Endothelial cell (in vitro differentiated cells): ENCODE measurements around the gene NRG4. TPM values are rescaled to one million over a fixed set of nuclear protein-coding genes. Genes with fewer than 3 reads are reported as not detected.
"Not testable (repeated sequence)": the region's sequence is repeated elsewhere in the genome, so short reads cannot be mapped to it uniquely, and the experiment has no call there.

ENCODE experiments used
- DNase-seq: peaks from one replicate; pipeline ENCODE4 v3.0.0; 2021; ENCODE audit warnings: low spot score
- H3K27ac Mint-ChIP-seq: one replicate; pipeline ENCODE4 v1.8.0; 2021; ENCODE audit warnings: mixed read lengths, inconsistent platforms; ENCODE audit not compliant: unreplicated experiment
- H3K27me3 Mint-ChIP-seq: one replicate; pipeline ENCODE4 v1.8.0; 2021; ENCODE audit warnings: mild to moderate bottlenecking, moderate library complexity, mixed read lengths, inconsistent platforms; ENCODE audit not compliant: unreplicated experiment
- H3K36me3 Mint-ChIP-seq: one replicate; pipeline ENCODE4 v1.8.0; 2021; ENCODE audit warnings: mild to moderate bottlenecking, low read depth, mixed read lengths, inconsistent platforms; ENCODE audit not compliant: unreplicated experiment
- H3K4me1 Mint-ChIP-seq: one replicate; pipeline ENCODE4 v1.8.0; 2021; ENCODE audit warnings: mild to moderate bottlenecking, mixed read lengths, inconsistent platforms; ENCODE audit not compliant: unreplicated experiment
- H3K4me3 Mint-ChIP-seq: one replicate; pipeline ENCODE4 v1.8.0; 2021; ENCODE audit warnings: mild to moderate bottlenecking, mixed read lengths, inconsistent platforms; ENCODE audit not compliant: unreplicated experiment
- H3K9me3 Mint-ChIP-seq: one replicate; pipeline ENCODE4 v1.8.0; 2021; ENCODE audit warnings: mixed read lengths, inconsistent platforms; ENCODE audit not compliant: unreplicated experiment
- CTCF ChIP-seq: fragments of 200-600 bp; sonication (generic); IDR thresholded peaks from one replicate; pipeline ENCODE4 v1.5.0; 2021; ENCODE audit warnings: antibody characterized with exemption; ENCODE audit not compliant: unreplicated experiment
- total RNA-seq: library from RNA; stranded (reverse); fragmentation: NEBNext Ultra II Directional; extraction: Animal tissue kit (Norgen Biotek cat#: 25700); gene quantifications from one replicate; pipeline ENCODE4 v1.2.1, GENCODE V29; 2021; ENCODE audit not compliant: unreplicated experiment

Gene NRG4
- total RNA-seq, 1 donor from 2014 or later, result 2.7 TPM

- H3K9me3 Mint-ChIP-seq, result no peaks in the 10 kb centered on the region
- peaks cover 4% of the 10 kb centered on the region for H3K36me3 Mint-ChIP-seq
- no peak overlapping the region for H3K27ac Mint-ChIP-seq
- H3K4me3 Mint-ChIP-seq, result no peak overlapping the region
- no peak for TF ChIP-seq CTCF
- no peak for DNase-seq
- H3K4me1 Mint-ChIP-seq, result no peaks in the 10 kb centered on the region
- no peaks in the 10 kb centered on the region for H3K27me3 Mint-ChIP-seq
Measured at GRCh38 chr15:76035593-76035992, 23.4 kb upstream of the NRG4 start.

- Mint-ChIP-seq H3K9me3 (no peaks in the 10 kb centered on the region), H3K4me3 (no peak overlapping the region), H3K4me1 (no peaks in the 10 kb centered on the region), H3K27me3 (no peaks in the 10 kb centered on the region), H3K27ac (no peak overlapping the region), H3K36me3 (peaks cover 4% of the 10 kb centered on the region)
- DNase-seq, result no peak
- TF ChIP-seq CTCF, result no peak
Measured at GRCh38 chr15:76034111-76034510, 21.9 kb upstream of the NRG4 start.

- Mint-ChIP-seq H3K27ac (no peak overlapping the region), H3K27me3 (no peaks in the 10 kb centered on the region), H3K4me1 (no peaks in the 10 kb centered on the region), H3K36me3 (peaks cover 4% of the 10 kb centered on the region), H3K4me3 (no peak overlapping the region), H3K9me3 (no peaks in the 10 kb centered on the region)
- TF ChIP-seq CTCF, result no peak
- DNase-seq, result no peak
Measured at GRCh38 chr15:76033438-76033837, 21.2 kb upstream of the NRG4 start.

- no peak overlapping the region for H3K4me3 Mint-ChIP-seq
- no peak overlapping the region for H3K27ac Mint-ChIP-seq
- H3K27me3 Mint-ChIP-seq, result no peaks in the 10 kb centered on the region
- no peak for TF ChIP-seq CTCF
- no peaks in the 10 kb centered on the region for H3K4me1 Mint-ChIP-seq
- no peaks in the 10 kb centered on the region for H3K36me3 Mint-ChIP-seq
- no peak for DNase-seq
- no peaks in the 10 kb centered on the region for H3K9me3 Mint-ChIP-seq
Measured at GRCh38 chr15:76032046-76032445, 19.8 kb upstream of the NRG4 start.

GRCh38 chr15:76024021-76024768, 12.0 kb upstream of the NRG4 start:
- TF ChIP-seq CTCF, result no peak
- DNase-seq, result no peak
- H3K4me3 Mint-ChIP-seq, result no peak overlapping the region
- no peaks in the 10 kb centered on the region for H3K4me1 Mint-ChIP-seq
- peaks cover 4% of the 10 kb centered on the region for H3K9me3 Mint-ChIP-seq
- H3K27me3 Mint-ChIP-seq, result no peaks in the 10 kb centered on the region
- H3K27ac Mint-ChIP-seq, result no peak overlapping the region
- peaks cover 16% of the 10 kb centered on the region for H3K36me3 Mint-ChIP-seq

GRCh38 chr15:76013470-76013869, 1.2 kb upstream of the NRG4 start:
- not testable (repeated sequence) for H3K9me3 Mint-ChIP-seq, H3K27me3 Mint-ChIP-seq, H3K4me3 Mint-ChIP-seq, H3K4me1 Mint-ChIP-seq, H3K36me3 Mint-ChIP-seq, DNase-seq, H3K27ac Mint-ChIP-seq
